Stimulated activated CD8-positive, alpha-beta memory T cell treated with anti-CD3 and anti-CD28 coated beads, Interleukin-12 subunit alpha, Interleukin-12 subunit beta, amount 100 ng/mL, for 4 hours (primary cell): ENCODE results near the gene TRIM56.
"Not testable (repeated sequence)": the region's sequence is repeated elsewhere in the genome, so short reads cannot be mapped to it uniquely, and the experiment has no call there.

Experiments
- DNase-seq: peaks from one replicate; pipeline ENCODE4 v3.0.0-alpha.2; 2020; ENCODE audit warnings: low read depth

Gene TRIM56

GRCh38 chr7:101085162-101085964 lies at the start of gene TRIM56:
Gene TRIM56 (plus strand): TSS chr7:101085481. CDS start chr7:101087313, 1,832 bp downstream.
- DNase-seq = peak; percentile 68

- no peak for DNase-seq
Measured at GRCh38 chr7:101035941-101036340, 49.3 kb upstream of the TRIM56 start.

- DNase-seq = not testable (repeated sequence)
Measured at GRCh38 chr7:101041283-101041682, 44.0 kb upstream of the TRIM56 start.

- no peak for DNase-seq
Measured at GRCh38 chr7:101058355-101058754, 26.9 kb upstream of the TRIM56 start.

- DNase-seq = no peak
Measured at GRCh38 chr7:101059620-101059942, 25.7 kb upstream of the TRIM56 start.

GRCh38 chr7:101060992-101061391 lies 24.3 kb upstream of the TRIM56 start:
- DNase-seq = no peak

GRCh38 chr7:101064176-101064550 lies 21.1 kb upstream of the TRIM56 start:
- DNase-seq = not testable (repeated sequence)

GRCh38 chr7:101065162-101065561 lies 20.1 kb upstream of the TRIM56 start:
- DNase-seq = not testable (repeated sequence)

GRCh38 chr7:101066141-101066832 lies 19.0 kb upstream of the TRIM56 start:
- DNase-seq = no peak

- DNase-seq = no peak
Measured at GRCh38 chr7:101066833-101067177, 18.5 kb upstream of the TRIM56 start.

- no peak for DNase-seq
Measured at GRCh38 chr7:101068401-101068800, 16.9 kb upstream of the TRIM56 start.

- DNase-seq = not testable (repeated sequence)
Measured at GRCh38 chr7:101071362-101072104, 13.7 kb upstream of the TRIM56 start.

GRCh38 chr7:101075646-101076045 lies 9.6 kb upstream of the TRIM56 start:
- DNase-seq = no peak

- DNase-seq = not testable (repeated sequence)
Measured at GRCh38 chr7:101076183-101076582, 9.1 kb upstream of the TRIM56 start.

- peak; percentile 68 for DNase-seq
Measured at GRCh38 chr7:101077303-101078086, 7.8 kb upstream of the TRIM56 start.

- no peak for DNase-seq
Measured at GRCh38 chr7:101081432-101081831, 3.8 kb upstream of the TRIM56 start.

- DNase-seq = no peak
Measured at GRCh38 chr7:101084865-101085161, 468 bp upstream of the TRIM56 start.

GRCh38 chr7:101087334-101088068 lies 2.2 kb downstream of the TRIM56 start:
- no peak for DNase-seq

GRCh38 chr7:101088069-101088425 lies 2.8 kb downstream of the TRIM56 start:
- DNase-seq = no peak

GRCh38 chr7:101088858-101089529 lies 3.7 kb downstream of the TRIM56 start:
- DNase-seq = no peak

- DNase-seq = no peak
Measured at GRCh38 chr7:101089876-101090275, 4.6 kb downstream of the TRIM56 start.
